Epithelial cell of esophagus (primary cell): ENCODE data around the gene MFAP3.

Source experiments
- DNase-seq: peaks from one replicate; pipeline ENCODE4 v3.0.0; 2010; ENCODE audit warnings: low read depth
- H3K4me3 ChIP-seq: 2 replicates; pipeline ENCODE4 v1.5.1; 2011; ENCODE audit warnings: mild to moderate bottlenecking, low read length, control low read depth
- TF ChIP-seq, protein P1 (sequence below): IDR thresholded peaks from 2 replicates; pipeline ENCODE4 v1.5.1; 2011; ENCODE audit warnings: low read depth, mild to moderate bottlenecking, low read length, control low read depth, inconsistent platforms; ENCODE audit not compliant: insufficient read depth; ENCODE audit errors: missing control alignments

The MFAP3 gene

DNA sequence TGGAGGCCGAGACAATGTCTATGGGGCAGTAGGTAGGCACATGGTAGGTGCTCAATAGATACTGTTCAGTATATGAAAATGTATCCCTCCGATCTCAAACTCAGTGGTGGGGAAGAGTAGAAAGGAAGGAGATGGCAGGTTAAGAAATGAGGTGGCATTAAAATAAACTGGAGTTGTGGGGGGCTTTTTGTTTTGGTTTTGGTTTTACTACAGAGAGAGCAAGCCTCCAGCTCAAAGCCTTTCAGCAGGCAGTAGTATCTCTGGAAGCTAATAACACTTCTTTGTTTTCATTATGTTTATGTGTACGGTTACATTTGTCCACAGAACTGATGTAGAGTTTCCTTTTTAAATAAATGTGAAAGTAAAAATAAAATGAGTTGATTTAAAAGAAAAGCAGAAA is 8.6 kb downstream of the MFAP3 start:
- DNase-seq, result no peak
- no peak overlapping the region for H3K4me3 ChIP-seq
- TF ChIP-seq, protein P1, sequence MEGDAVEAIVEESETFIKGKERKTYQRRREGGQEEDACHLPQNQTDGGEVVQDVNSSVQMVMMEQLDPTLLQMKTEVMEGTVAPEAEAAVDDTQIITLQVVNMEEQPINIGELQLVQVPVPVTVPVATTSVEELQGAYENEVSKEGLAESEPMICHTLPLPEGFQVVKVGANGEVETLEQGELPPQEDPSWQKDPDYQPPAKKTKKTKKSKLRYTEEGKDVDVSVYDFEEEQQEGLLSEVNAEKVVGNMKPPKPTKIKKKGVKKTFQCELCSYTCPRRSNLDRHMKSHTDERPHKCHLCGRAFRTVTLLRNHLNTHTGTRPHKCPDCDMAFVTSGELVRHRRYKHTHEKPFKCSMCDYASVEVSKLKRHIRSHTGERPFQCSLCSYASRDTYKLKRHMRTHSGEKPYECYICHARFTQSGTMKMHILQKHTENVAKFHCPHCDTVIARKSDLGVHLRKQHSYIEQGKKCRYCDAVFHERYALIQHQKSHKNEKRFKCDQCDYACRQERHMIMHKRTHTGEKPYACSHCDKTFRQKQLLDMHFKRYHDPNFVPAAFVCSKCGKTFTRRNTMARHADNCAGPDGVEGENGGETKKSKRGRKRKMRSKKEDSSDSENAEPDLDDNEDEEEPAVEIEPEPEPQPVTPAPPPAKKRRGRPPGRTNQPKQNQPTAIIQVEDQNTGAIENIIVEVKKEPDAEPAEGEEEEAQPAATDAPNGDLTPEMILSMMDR, result no peak

DNA sequence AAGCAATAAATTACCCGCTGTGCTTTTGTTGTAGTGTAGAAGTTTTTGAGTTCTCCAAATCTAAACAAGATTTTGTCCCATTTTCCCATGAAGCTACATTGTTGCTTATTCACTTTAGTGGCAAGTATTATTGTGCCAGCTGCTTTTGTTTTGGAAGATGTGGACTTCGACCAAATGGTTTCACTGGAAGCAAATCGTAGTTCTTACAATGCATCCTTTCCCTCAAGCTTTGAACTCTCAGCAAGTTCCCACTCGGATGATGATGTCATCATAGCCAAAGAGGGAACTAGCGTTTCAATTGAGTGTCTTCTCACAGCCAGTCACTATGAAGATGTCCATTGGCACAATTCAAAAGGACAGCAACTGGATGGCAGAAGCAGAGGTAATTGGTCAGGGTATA is 10.9 kb downstream of the MFAP3 start:
- no peak overlapping the region for H3K4me3 ChIP-seq
- TF ChIP-seq, protein P1, result no peak
- DNase-seq, result no peak

DNA sequence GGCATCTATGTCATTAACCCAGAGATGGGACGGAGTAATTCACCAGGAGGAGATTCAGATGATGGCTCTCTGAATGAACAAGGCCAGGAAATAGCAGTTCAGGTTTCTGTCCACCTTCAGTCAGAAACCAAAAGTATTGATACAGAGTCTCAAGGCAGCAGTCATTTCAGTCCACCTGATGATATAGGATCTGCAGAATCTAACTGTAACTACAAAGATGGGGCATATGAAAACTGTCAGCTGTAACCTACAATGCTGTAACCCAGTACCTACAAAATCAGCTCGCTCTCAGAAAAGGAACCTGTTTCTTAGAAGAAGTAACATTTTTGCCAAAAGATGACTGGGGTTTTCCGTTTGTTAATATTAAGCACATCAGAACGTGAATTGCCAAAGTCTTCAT is 14.7 kb downstream of the MFAP3 start:
- no peak overlapping the region for H3K4me3 ChIP-seq
- TF ChIP-seq, protein P1, result no peak
- no peak for DNase-seq

DNA sequence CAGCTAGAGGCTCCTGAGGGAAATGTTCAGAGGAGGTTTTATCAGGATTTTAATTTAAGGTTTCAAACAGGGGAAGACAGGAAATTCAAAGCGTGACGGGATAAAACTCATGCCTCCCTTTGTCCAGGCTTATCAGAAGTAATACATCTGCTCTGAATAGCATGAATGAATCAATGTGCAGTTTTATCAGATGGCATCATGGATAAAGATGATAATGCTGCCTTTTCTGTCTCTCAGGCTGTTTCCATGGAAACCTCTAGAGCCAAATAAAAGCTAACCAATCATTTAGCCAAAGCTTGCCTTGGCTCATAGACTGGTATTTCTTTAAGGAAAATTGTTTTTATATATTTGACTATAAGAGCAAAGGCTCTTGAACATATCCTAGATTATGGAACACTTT is 16.4 kb downstream of the MFAP3 start:
- H3K4me3 ChIP-seq, result no peak overlapping the region
- TF ChIP-seq, protein P1, result no peak
- no peak for DNase-seq

DNA sequence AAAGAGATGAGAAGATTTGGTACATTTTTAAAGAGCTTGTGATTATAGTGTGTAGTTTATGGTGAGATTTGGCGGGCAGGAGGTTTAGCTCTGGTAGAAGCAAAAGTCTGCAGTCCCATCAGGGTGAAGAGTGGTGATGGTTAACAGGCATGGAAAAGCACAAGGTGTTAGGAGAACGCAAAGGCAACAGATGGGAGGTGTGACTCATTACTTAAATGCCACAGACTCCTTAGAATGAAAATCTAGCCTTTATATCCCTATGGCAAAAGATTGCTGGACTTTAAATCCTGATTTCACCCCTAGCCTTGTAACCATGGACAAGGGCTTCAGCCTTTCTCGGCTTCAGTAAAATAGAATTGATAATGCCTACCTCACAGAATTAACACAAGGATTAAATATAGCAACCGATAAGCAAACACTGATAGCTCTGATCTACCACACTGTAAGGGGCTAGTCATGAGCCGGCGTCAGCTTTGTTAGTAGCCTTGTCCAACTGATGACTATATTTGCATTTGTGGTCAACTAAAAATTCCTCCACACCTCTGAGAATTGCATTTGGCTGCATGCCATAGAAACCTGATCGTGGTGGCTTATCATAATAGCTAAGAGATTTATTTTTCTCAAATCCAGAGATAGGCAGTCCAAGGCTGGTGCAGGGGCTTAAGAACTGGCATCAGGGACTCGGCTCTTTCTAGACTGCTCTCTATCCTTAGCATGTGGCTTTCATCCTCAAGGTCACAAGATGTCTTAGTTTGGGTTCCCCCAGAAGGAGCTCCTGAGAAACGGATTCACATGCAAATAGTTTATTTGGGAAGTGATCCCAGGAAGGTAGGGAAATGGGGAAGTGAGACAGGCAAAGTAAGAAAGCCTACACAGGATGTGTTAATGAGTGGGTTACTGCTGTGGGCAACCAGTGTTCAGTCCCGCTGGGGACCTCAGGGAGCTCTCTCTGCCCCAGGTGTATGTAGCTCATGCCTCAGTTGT is 19.6 kb downstream of the MFAP3 start:
- DNase-seq, result peak; percentile 59
- TF ChIP-seq, protein P1, result no peak
- no peak overlapping the region for H3K4me3 ChIP-seq

DNA sequence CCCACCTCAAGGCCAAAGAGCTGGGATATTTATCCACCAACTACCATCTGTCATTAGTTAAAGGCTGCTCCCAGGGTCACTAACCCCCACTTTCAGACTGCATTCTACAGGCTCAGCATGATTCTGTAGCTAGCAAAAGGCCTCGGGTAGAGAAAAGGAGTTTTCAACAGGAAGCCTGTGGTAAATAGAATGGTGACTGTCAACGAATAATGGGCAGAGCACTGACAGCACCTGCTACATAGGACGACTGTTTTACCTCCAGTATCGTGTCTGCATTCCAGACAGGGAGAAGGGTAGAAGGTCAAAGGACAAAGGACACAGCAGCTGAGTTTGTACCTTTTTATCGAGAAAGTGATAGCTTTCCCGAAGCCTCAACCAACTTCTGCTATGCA is 20.3 kb downstream of the MFAP3 start:
- DNase-seq, result no peak
- H3K4me3 ChIP-seq, result no peak overlapping the region
- TF ChIP-seq, protein P1, result no peak
